Measurements from ENCODE around the gene IRAK3. TPM values are rescaled to one million over a fixed set of nuclear protein-coding genes. Genes with fewer than 3 reads are reported as not detected.
A peak's percentile ranks its signal among the peaks of the same experiment; 100 is the strongest.

Gene IRAK3
- total RNA-seq, 1 experiment from 2014 or later = 0.44 TPM

DNA sequence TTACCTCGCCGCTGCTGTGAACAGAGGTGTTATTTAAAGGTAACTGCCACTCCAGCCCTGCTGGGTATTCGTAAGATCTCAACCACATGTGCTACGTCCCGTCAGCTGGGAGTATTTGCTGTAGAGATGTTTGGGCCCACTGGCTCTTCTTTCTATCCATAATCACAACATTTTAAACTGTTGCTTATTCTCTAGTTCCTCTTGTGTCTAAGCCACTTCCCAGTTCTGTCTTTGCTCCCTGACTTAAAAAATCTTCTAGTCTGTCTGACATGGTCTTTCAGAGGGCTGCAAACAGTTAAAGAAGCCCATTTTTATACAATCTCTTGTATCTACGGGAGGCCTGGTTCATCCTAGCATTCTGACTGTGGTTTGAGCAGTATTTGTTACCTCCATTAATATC, 80.1 kb downstream of the IRAK3 start:
- no peak overlapping the region for H2BK20ac ChIP-seq (ENCODE audit: low read depth, low read length, poor library complexity, severe bottlenecking)
- H3K23me2 ChIP-seq (ENCODE audit: insufficient read length, low read depth, low read length, poor library complexity, severe bottlenecking) = no peaks in the 10 kb centered on the region
- H3T11ph ChIP-seq (ENCODE audit: low read length) = no peak overlapping the region
- peaks cover 0 to 1% of the 10 kb centered on the region in 2 experiments; a peak in 2 of 5 replicates for H3K9me3 Mint-ChIP-seq
- no peaks in the 10 kb centered on the region for H3K9me3 ChIP-seq (ENCODE audit: control insufficient read depth, low read depth, low read length)
- no CpG with 5 or more reads among the region's 6 CpGs for WGBS (ENCODE audit: extremely low coverage, insufficient read length, low lambda C conversion rate)
- H3K4me2 ChIP-seq (ENCODE audit: insufficient read depth, insufficient read length, low read length) = no peak overlapping the region
- H3K27me3 Mint-ChIP-seq (ENCODE audit: low read depth) = no peaks in the 10 kb centered on the region; the same call in 1 of the 2 replicates
- H3K23ac ChIP-seq (ENCODE audit: insufficient read length, low read depth, low read length) = no peak overlapping the region
- no peak overlapping the region for H2AK5ac ChIP-seq (ENCODE audit: insufficient read length, low read length)
- no peak overlapping the region for H3K56ac ChIP-seq (ENCODE audit: insufficient read length, low read depth, low read length)
- no peak overlapping the region for H2BK5ac ChIP-seq (ENCODE audit: insufficient read length, low read length)
- H2BK120ac ChIP-seq (ENCODE audit: low read depth, low read length, poor library complexity, severe bottlenecking) = no peak overlapping the region
- H4K5ac ChIP-seq (ENCODE audit: insufficient read length, low read depth, low read length) = peak overlapping the region; percentile 54
- H3K79me1 ChIP-seq (ENCODE audit: insufficient read depth, low read depth, low read length, poor library complexity, severe bottlenecking) = no peaks in the 10 kb centered on the region
- H4K8ac ChIP-seq (replicated peaks; ENCODE audit: insufficient read length, low read depth, low read length) = no peak overlapping the region
- H4K91ac ChIP-seq (ENCODE audit: insufficient read length, low read depth, low read length) = no peak overlapping the region
- no peaks in the 10 kb centered on the region for H3K79me2 ChIP-seq (ENCODE audit: insufficient read depth, low read length)
- TF ChIP-seq, protein P1, sequence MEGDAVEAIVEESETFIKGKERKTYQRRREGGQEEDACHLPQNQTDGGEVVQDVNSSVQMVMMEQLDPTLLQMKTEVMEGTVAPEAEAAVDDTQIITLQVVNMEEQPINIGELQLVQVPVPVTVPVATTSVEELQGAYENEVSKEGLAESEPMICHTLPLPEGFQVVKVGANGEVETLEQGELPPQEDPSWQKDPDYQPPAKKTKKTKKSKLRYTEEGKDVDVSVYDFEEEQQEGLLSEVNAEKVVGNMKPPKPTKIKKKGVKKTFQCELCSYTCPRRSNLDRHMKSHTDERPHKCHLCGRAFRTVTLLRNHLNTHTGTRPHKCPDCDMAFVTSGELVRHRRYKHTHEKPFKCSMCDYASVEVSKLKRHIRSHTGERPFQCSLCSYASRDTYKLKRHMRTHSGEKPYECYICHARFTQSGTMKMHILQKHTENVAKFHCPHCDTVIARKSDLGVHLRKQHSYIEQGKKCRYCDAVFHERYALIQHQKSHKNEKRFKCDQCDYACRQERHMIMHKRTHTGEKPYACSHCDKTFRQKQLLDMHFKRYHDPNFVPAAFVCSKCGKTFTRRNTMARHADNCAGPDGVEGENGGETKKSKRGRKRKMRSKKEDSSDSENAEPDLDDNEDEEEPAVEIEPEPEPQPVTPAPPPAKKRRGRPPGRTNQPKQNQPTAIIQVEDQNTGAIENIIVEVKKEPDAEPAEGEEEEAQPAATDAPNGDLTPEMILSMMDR (conservative IDR thresholded peaks at IDR 0.05) = no peak
- no peak overlapping the region for H3K18ac ChIP-seq (ENCODE audit: insufficient read length, low read depth, low read length)
- H3K4me1 Mint-ChIP-seq = peaks cover 13 to 16% of the 10 kb centered on the region in 2 experiments
- DNase-seq = no peak
- H2BK12ac ChIP-seq (ENCODE audit: insufficient read length, low read depth, low read length) = no peak overlapping the region
- no peaks in the 10 kb centered on the region for H3K36me3 Mint-ChIP-seq (ENCODE audit: insufficient read depth in 1 of 3, low read depth in 3 of 3)
- no peak overlapping the region for H3K14ac ChIP-seq (ENCODE audit: insufficient read depth, low read length)
- no peak overlapping the region for H2BK15ac ChIP-seq (ENCODE audit: low read depth, low read length)
- peaks cover 3% of the 10 kb centered on the region; the same call in 1 of the 2 replicates for H3K4me1 ChIP-seq (ENCODE audit: insufficient read depth, low read length)
- H3K4me3 Mint-ChIP-seq = no peak overlapping the region
- H2AFZ ChIP-seq (ENCODE audit: low read length) = peak overlapping the region; percentile 26
- H3K27ac Mint-ChIP-seq = no peak overlapping the region
- H3K27me3 ChIP-seq (ENCODE audit: insufficient read depth, low read length) = no peaks in the 10 kb centered on the region
- H3K9ac ChIP-seq (ENCODE audit: extremely low read depth, insufficient read length, low read length) = no peak overlapping the region
- no peak overlapping the region for H3K4ac ChIP-seq (ENCODE audit: low read depth, low read length)
- no peaks in the 10 kb centered on the region for H4K20me1 ChIP-seq (ENCODE audit: control insufficient read depth, insufficient read depth, insufficient read length)
- H3K27ac ChIP-seq (ENCODE audit: insufficient read length, low read depth, low read length) = no peak overlapping the region
